ENCODE measurements around the gene P2RY2.

The P2RY2 gene

DNA sequence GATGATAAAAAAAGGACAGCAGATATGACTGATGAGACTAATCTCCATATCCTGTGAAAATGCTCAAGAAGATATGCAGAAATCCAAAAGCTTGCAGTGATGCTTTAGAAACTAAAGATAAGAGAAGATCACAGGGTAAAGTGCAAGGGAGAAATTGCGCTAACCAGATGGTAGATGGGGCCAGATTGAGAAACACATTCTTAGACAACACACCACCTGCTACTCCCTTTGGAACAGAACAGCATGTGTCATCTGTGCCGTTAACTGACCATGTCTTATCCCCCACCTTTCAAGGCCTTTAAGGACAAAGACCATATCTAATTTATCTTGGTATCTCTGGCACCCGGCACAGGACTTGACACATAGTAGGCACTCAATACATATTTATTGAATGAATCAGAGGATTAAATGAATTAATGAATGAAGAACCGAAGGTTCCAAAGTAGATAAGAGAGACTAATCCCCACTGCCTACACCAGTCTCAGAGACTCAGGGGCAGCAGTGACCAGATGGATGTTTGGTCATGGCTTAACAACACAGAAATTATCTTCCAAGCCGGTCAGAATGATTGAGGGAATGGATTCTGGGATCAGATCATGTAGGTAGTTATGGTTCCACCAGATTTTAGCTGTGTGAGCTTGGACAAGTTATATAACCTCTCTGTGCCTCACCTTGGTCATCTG is 12.3 kb upstream of the P2RY2 start:
- no peak for DNase-seq (ENCODE audit: low spot score)

DNA sequence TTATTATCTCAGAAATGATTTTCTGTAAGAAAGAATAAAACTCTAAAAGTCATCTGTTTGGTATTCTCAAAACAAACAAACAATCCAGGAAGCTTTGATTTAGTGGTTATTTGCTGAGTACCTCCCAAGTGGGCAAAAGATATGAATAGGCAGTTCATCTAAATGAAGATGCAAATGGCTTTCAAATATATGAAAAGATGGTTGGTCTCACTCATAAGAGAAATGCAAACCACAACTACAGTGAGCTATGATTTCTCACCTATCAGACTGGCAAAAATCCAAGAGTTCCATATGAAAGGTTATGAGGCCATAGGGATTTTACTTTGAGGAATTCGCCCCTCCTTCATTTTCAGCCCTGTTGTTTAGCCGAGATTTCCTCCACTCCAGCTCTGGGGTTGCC is 11.3 kb upstream of the P2RY2 start:
- no peak for DNase-seq (ENCODE audit: low spot score)

- DNase-seq (ENCODE audit: low spot score) = no peak
These were observed 8.2 kb upstream of the P2RY2 start for GRCh38 chr11:73209892-73210291.

DNA sequence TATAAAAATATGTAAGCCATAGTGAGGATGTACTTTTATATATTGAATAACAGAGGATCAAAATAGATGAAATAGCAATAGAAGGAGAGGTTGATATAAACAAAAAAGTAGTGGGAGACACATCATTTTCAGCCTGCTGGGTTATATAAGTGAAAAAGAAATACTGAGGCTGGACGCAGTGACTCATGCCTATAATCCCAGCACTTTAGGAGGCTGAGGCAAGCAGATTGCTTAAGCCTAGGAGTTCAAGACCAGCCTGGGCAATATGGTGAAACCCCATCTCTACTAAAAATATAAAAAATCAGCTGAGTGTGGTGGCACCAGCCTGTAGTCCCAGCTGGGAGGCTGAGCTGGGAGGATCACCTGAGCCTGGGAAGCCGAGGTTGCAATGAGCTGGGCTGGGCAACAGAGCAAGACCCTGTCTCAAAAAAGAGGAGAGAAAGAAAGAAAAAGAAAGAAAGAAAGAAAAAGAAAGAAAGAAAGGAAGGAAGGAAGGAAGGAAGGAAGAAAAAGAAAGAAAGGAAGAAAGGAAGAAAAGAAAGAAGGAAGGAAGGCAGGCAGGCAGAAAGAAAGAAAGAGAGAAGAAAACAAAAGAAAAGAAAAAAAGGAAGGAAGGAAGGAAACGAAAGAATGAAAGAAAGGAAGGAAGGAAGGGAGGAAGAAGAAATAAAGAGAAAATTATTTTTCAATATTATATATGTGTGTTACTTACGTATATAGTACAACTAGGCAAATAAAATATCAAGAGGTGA is 7.0 kb upstream of the P2RY2 start:
- DNase-seq (ENCODE audit: low spot score) = no peak

DNA sequence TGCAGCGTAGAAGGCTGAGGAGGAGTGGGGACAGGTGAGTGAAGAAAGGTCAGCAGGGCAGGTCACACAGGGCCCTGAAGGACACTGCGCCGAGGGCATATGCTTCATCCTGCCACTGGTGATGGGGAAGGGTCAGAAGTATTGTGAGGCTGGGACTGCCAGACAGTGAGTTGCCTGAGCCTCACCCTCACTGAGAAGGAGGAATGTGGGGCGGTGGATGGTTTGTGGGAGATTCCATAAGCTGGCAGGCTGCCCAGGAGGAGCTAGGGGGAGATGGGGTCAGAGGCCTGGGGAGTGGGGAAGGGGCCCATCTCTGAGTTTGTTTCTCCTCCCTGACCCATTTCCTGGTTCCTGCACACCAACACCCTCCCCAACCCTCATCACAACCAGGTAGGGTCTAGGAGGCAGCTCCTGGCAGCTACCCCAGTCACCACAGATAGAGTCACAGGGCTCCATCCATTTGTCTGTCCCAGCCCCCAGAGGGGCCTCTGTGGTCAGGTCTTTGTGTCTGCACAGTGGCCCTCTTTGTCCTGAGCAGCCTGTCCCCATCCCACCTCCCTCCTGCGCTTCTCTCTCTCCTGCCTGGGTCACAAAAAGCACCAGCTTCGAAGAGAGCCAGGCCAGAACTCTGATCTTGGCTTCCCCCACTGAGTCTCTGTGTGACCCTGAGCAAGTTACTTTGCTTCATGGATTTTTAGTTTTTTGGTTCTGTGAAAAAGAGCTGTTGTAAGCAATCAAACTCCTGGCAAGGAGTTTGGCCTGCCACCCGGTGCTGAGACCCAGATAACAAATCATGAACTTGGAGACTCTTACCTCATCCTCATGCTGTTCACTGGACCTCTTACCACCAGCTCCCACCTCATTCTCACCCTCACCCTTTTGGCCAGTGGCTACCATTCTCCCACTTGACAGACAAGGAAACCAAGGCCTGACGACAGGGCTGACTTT is 4.6 kb upstream of the P2RY2 start:
- DNase-seq (ENCODE audit: low spot score) = no peak

- DNase-seq (ENCODE audit: low spot score) = no peak
These were observed 2.6 kb upstream of the P2RY2 start for GRCh38 chr11:73215191-73216134.

GRCh38 chr11:73216465-73216864 is 1.6 kb upstream of the P2RY2 start:
- DNase-seq (ENCODE audit: low spot score) = no peak

DNA sequence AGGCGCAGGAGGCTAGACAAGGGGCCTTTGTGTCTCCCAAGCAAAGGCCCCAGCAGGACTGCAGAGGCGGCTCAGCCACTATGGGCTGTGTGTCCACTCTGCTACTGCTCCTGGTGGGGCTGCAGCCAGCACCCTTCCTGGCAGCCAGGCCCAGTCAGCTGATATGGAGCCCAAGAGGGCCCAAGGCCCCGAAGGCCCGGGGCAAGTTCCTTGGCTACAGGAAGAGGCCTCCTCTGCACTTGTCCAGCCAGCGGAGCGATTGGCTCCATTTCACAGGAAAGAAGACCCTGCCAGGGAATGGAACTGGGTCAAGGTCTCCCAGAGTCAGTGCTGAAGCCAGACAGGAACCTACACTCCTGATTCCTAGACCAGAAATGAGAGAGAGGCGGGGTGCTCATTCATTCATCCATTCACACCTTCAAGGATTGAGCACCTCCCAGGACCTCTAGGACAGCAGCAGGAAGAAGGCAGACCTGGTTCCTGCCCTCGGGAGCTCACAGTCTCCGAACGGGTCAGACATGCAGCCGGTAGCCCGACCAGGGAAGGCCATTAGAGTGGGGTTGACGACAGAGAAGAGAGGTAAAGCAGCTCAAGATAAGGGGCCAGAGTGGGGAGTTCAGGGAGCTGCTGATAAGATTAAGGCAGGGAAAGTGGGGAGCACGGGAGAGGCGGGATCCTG is 811 bp upstream of the P2RY2 start:
- peak; percentile 31 for DNase-seq (ENCODE audit: low spot score)

DNA sequence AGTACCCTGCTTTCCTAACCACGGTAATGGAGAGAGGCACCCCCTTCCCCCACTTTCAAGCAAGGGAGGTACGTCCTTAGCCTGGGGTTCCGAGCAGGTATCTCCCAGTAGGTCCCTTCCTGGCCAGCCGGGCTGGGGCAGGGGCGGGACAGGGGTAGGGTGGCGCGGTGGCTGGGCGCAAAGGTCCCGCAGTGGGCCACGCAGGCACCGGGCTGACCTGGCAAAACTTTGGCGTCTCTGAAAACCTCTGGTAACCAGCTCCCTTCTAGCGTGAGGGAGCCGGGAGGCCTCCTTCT is 323 bp upstream of the P2RY2 start:
- no peak for DNase-seq (ENCODE audit: low spot score)

DNA sequence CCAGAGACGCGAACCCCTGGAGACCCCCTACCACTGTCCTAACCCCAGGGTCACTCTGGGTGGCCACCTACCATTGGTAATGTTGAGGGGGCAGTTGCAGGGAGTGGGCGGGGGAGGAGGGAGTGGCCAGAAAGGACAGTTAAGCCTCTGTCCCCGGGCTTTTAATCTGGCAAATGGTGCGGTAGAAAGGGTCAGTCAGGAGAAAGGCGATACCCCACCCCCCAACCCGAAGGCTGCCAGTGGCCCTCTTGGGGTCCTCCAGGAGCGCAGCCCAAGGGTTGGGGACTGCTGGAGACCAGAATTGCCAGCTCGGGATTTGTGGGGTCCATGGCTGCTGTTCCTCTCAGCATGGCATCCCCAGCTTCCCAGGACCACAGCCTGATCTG is 742 bp downstream of the P2RY2 start:
- no peak for DNase-seq (ENCODE audit: low spot score)

DNA sequence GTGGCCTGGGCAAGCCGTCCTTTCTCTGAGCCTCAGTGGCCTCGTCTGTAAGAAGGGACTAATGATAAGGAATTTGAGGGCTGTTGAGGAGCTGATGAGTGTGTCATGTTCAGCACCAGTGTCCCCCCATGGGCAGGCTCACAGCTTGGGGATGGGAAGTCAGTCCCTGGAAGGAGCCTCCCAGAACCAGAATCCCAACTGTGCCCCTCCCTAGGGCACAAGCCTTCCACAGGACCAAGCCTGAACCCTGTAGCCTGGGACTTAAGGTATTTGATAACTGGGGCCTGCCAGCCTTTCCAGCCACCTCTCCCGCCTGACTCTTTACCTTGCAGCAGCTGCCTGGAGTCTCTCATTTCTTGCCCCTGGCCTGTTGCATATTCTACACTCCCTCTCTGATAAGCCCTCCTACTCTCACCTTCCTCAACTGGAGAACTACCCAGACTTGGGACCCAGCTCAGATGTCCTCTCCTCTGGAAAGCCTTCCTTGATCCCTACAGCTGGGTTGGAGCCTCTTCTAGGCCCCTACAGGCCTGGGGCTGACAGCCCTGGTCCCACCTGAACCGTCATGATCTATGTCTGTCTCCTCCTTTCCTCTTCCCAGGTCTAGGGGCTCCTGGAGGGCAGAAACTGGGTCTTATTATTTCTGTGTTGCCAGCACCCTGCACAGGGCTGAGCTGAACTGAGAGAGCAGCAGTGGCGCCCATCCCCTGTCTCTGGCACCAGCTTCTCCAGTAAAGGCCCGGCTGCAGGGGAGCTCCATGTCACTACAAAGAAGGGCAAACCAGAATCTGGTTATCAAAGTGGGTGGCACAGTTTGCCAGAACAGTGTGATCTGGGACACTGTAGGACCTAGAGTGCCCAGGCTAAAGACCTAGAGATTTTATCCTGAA is 1.6 kb downstream of the P2RY2 start:
- no peak for DNase-seq (ENCODE audit: low spot score)

- DNase-seq (ENCODE audit: low spot score) = no peak
These were observed 3.4 kb downstream of the P2RY2 start for GRCh38 chr11:73221451-73221850.

GRCh38 chr11:73221996-73222395 is 3.9 kb downstream of the P2RY2 start:
- no peak for DNase-seq (ENCODE audit: low spot score)

DNA sequence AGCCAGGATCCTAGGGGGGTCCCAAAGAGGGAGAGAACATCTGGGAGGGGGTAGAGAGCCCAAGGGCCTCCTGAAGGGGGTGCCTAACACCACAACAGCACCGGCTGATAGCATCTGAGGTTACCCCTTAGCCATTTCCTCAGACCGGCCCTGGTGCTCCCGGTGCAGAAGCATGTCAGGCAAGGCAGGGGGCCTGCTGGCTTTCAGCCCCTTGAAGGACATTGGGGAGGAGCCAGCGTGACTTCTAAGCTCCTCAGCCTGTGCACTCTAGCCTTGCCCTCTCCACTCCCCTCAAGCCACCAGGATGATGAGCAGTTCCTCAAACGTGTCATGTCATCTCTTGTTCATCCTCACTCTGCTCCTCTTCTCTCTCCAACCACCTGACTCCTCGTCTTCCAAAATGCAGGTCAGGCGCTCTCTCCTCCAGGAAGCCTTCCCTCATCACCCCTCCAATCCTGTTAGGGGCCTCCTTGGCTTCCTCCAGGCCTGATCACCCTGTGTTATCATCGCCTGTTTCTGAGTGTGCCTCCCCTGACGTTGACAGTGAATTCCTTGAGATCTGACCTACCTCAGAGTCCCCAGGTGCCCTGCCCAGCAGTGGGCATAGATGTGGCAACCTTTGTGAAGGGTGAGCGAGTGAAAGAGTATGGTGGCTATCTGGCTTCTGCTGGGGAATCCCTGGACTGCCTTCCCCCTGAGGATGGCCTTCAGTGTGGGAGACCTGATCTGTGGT is 6.1 kb downstream of the P2RY2 start:
- DNase-seq (ENCODE audit: low spot score) = no peak

DNA sequence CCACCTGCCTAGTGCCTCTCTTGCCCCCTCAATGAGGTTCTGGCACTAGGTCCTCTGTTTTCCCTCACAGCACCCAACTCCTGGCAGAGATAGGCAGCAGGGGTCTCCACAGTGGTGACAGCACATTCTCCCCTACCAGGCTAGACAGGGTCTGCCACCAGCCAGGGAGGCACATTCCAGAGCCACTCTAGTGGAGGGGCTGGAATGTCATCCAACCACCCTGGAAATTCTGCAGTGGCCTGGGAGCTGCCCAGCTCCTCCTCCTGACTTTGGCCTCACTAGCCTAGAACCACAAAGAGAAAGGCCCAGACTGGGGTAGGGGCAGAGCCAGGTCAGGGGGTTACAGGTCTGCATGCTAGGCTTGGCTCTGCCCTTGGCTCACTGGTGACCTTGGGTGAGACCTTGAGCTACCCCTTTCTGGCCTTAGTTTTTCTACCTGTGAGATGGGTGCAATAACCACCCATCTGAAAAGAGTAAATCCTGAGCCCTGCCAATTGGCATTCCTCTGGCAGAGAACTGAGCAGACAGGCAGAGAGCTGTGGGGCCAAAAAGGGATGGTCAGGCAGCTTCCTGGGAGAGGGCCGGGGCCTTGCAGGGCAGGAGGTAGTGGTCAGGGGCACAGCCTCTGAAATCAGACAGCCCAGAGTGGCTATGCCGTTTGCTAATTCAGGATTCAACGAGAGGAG is 7.1 kb downstream of the P2RY2 start:
- DNase-seq (ENCODE audit: low spot score) = no peak

- DNase-seq (ENCODE audit: low spot score) = no peak
These were observed 7.8 kb downstream of the P2RY2 start for GRCh38 chr11:73225851-73226250.

DNA sequence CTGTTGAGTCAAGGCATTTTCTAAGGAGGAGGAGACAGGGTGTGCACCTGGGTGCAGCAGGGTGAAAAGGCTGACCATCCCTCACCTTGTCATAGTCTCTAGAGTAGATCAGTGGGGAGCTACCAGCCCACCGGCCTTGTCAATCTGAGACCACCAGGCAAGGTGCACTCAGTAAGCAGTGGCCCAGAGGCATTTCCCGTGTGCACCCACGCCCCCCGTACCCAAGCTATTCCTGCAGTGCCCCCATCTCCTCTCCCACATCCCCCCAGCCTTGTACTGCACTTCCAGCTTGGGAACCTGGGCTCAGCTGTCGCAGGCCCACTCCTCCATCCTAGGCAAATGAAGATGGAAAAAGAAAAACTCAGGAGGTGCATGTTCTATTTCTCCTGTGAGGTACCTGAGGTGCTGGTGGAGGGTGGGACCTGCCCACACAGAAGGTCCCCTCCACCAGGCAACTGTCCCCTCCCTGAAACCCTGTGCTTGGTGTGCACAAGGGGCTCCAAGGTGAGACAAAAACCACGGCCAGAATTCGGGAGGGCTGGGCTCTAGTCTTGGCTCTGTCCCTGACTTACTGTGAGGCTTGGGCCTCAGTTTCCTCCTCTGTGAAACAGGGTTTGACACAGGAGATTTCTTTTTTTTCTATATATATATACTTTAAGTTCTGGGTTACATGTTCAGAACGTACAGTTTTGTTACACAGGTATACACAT is 8.4 kb downstream of the P2RY2 start:
- DNase-seq (ENCODE audit: low spot score) = no peak

DNA sequence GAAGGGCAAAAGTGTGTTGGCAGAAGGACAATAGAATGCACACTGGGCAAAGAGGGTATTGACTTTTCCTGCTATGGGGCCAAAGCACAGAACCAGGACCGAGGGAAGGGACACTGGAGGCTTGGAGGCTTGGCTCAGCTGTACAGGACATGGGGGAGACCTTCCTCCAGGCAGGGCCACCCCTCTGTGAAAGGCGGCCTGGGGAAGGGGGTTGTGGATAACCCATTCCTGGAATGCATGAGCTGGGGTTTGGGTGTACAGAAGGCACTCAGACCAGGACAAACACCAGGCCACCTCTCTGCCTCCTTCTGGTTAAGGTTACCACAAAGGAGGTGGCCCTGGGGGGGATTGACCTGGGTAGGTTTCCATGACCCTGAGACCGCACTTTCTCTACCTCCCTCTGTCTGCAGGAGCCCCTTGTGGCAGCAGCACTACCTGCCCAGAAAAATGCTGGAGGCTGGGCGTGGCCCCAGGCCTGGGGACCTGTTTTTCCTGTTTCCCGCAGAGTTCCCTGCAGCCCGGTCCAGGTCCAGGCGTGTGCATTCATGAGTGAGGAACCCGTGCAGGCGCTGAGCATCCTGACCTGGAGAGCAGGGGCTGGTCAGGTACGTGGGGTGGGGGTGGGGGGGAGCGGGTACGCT is 9.6 kb downstream of the P2RY2 start:
- DNase-seq (ENCODE audit: low spot score) = no peak

Data from pons (tissue), 1 donor.